Measurements from ENCODE around the gene NTNG2.

GRCh38 chr9:132240841-132241482 is 79.1 kb downstream of the NTNG2 start:
- TF ChIP-seq CTCF (IDR thresholded peaks at IDR 0.05) (no peak), POLR2AphosphoS5 (IDR thresholded peaks at IDR 0.05) (peak in 2 of 3 donors; percentile 29 to 67), POLR2A (IDR thresholded peaks at IDR 0.05) (no peak), EP300 (IDR thresholded peaks at IDR 0.05) (no peak)

Data from stomach (tissue), 4 donors.